Spleen (tissue), 11 donors: ENCODE data around the gene PPIL6. TPM values are rescaled to one million over a fixed set of nuclear protein-coding genes. Genes with fewer than 3 reads are reported as not detected.

ENCODE experiments used
- DNase-seq: peaks from one replicate; pipeline ENCODE4 v3.0.0-alpha.2; 2020
- H3K27ac ChIP-seq, 8 donors: fragments of 200-600 bp; sonication (generic) in 7 of 8; 1 replicate in 4 of 8; 2 replicates in 4 of 8; pipeline versions ENCODE4 v1.5.0 to v1.8.0; 2016 to 2021; ENCODE audit warnings: inconsistent platforms in 4 of 8, mild to moderate bottlenecking in 4 of 8, moderate library complexity in 1 of 8
- H3K27me3 ChIP-seq, 7 donors: fragments of 200-600 bp; sonication (generic) in 6 of 7; replicated peaks in 1 of 7; 1 replicate in 4 of 7; 2 replicates in 3 of 7; pipeline versions ENCODE4 v1.5.0 to v1.8.0; 2016 to 2021; ENCODE audit warnings: inconsistent platforms in 3 of 7, mild to moderate bottlenecking in 1 of 7
- H3K36me3 ChIP-seq, 6 donors: fragments of 200-600 bp; sonication (generic) in 5 of 6; 1 replicate in 4 of 6; 2 replicates in 2 of 6; pipeline versions ENCODE4 v1.5.0 to v1.8.0; 2016 to 2021; ENCODE audit warnings: inconsistent platforms in 2 of 6
- H3K4me1 ChIP-seq, 6 donors: fragments of 200-600 bp; sonication (generic) in 5 of 6; 1 replicate in 3 of 6; 2 replicates in 3 of 6; pipeline versions ENCODE4 v1.5.0 to v1.8.0; 2016 to 2021; ENCODE audit warnings: inconsistent platforms in 3 of 6
- H3K4me3 ChIP-seq, 8 donors: fragments of 200-600 bp; sonication (generic) in 7 of 8; 1 replicate in 4 of 8; 2 replicates in 4 of 8; pipeline versions ENCODE4 v1.5.0 to v1.8.0; 2016 to 2021; ENCODE audit warnings: inconsistent platforms in 4 of 8, mild to moderate bottlenecking in 4 of 8, moderate library complexity in 2 of 8
- H3K9me3 ChIP-seq, 8 donors: fragments of 200-600 bp; sonication (generic) in 7 of 8; 1 replicate in 4 of 8; 2 replicates in 4 of 8; pipeline versions ENCODE4 v1.5.0 to v1.8.0; 2016 to 2021; ENCODE audit warnings: inconsistent platforms in 4 of 8
- POLR2A ChIP-seq, 3 donors: fragments of 450-650 bp; IDR thresholded peaks; one replicate each; pipeline ENCODE4 v1.5.1; 2017; ENCODE audit warnings: antibody characterized with exemption in 3 of 3, mild to moderate bottlenecking in 1 of 3
- POLR2AphosphoS5 ChIP-seq, 3 donors: sonication (generic); formaldehyde crosslinking; IDR thresholded peaks; one replicate each; pipeline ENCODE4 v1.5.1; 2017; ENCODE audit warnings: antibody characterized with exemption in 3 of 3
- WGBS, 5 donors: extraction: QIAGEN DNeasy Blood & Tissue Kit in 3 of 5; methylation state at CpG; one replicate each; pipeline versions ENCODE4 v1.1.5 to v1.1.7; 2013 to 2018; 5-methylcytosine and 5-hydroxymethylcytosine counted together
- intact Hi-C: fragments of 100-400 bp; cut with DNase I; formaldehyde crosslinking; loops from one replicate; pipeline ENCODE4 v1.15.0; 2023; ENCODE audit warnings: low total_unique reads
- polyA plus RNA-seq, 3 donors: library from polyadenylated mRNA; stranded (reverse); fragments of 200-250 nt; gene quantifications; one replicate each; pipeline ENCODE4 v1.2.1, GENCODE V29; 2013
- total RNA-seq, 7 donors: library from RNA; depleted of rRNA in 3 of 7; stranded (reverse); fragments of >200 nt in 3 of 7; fragmentation: NEBNext Ultra II Directional in 4 of 7; extraction: Animal tissue kit (Norgen Biotek cat#: 25700) in 4 of 7; gene quantifications; one replicate each; pipeline versions ENCODE4 v1.1.0 to v1.2.1, GENCODE V29; 2016 to 2021
- TF ChIP-seq, protein P1 (sequence below), 11 experiments: fragments of 200-600 bp in 7 of 11; fragments of 450-650 bp in 4 of 11; sonication (generic) in 4 of 11; IDR thresholded peaks in 8 of 11; conservative IDR thresholded peaks in 3 of 11; 1 replicate in 7 of 11; 2 replicates in 4 of 11; pipeline versions ENCODE4 v1.4.0 to v1.8.0; 2016 to 2021; ENCODE audit warnings: antibody characterized with exemption in 11 of 11, inconsistent platforms in 4 of 11, mild to moderate bottlenecking in 1 of 11
- donor health status: healthy with polysubstance abuse.
- donor health status: DM: no; HTN: no; CAD: no; lungs with moderate emphysema.
- donor health status: DM: no; HTN: no; CAD: no.
- donor health status: Bipolar disorder and iron deficiency.
- donor health status: healthy.
- donor health status: DM: no; HTN: no; CAD: no.
- donor health status: DM: yes; HTN: yes; CAD: no.

PPIL6 gene
- total and polyA plus RNA-seq, 10 donors: 0.13 to 4.8 (median 0.78) TPM

DNA sequence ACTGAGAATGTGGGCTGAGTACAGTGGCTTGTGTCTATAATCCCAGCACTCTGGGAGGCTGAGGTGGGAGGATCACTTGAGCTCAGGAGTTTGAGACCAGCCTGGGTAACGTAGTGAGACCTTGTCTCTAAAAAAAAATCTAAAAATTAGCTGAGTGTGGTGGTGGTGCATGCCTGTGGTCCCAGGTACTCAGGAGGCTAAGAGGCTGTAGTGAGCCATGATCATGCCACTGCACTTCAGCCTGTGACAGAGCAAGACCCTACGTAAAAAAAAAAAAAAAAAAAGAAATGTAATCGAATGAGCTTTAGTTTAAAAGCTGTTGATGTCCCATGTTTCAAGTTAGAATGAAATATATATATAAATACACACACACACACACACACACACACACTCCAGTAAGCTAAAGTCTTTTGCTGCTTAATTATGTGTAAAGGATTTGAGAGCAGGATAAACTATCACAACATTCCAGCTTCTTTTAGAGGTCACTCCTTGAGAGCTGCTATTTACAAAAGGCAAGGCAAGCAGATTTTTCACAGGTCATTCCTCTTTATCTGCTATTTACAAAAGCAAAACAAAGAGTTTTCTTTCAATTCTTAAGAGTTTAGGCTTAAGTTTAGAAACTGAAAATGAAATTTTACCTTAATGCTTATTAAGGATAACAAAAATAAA lies 19.9 kb upstream of the PPIL6 start:
- Histone ChIP-seq H3K27me3 (no peaks in the 10 kb centered on the region), H3K27ac (peak overlapping the region in 6 of 8 donors; percentile 37 to 100 (median 94)), H3K4me1 (peaks cover 0 to 63% (median 43%) of the 10 kb centered on the region in 6 donors), H3K4me3 (no peak overlapping the region), H3K36me3 (peaks cover 0 to 47% (median 29%) of the 10 kb centered on the region in 6 donors), H3K9me3 (peaks cover 0 to 7% (median 2%) of the 10 kb centered on the region in 8 donors)
- intact Hi-C loops: no loop called here
- no peak for DNase-seq
- 78 to 91% (median 82%) methylated on average over 3 of the region's 3 CpGs for WGBS, 5 donors
- TF ChIP-seq, protein P1, sequence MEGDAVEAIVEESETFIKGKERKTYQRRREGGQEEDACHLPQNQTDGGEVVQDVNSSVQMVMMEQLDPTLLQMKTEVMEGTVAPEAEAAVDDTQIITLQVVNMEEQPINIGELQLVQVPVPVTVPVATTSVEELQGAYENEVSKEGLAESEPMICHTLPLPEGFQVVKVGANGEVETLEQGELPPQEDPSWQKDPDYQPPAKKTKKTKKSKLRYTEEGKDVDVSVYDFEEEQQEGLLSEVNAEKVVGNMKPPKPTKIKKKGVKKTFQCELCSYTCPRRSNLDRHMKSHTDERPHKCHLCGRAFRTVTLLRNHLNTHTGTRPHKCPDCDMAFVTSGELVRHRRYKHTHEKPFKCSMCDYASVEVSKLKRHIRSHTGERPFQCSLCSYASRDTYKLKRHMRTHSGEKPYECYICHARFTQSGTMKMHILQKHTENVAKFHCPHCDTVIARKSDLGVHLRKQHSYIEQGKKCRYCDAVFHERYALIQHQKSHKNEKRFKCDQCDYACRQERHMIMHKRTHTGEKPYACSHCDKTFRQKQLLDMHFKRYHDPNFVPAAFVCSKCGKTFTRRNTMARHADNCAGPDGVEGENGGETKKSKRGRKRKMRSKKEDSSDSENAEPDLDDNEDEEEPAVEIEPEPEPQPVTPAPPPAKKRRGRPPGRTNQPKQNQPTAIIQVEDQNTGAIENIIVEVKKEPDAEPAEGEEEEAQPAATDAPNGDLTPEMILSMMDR (IDR thresholded peaks at IDR 0.05 in 8 of 11, conservative IDR thresholded peaks at IDR 0.05 in 3 of 11): no peak
- no peak for TF ChIP-seq POLR2AphosphoS5 (IDR thresholded peaks at IDR 0.05)
- no peak for TF ChIP-seq POLR2A (IDR thresholded peaks at IDR 0.05)

GRCh38 chr6:109458774-109459531 lies 18.5 kb upstream of the PPIL6 start:
- H3K4me3 ChIP-seq: no peak overlapping the region
- intact Hi-C loops: no loop called here
- peaks cover 0 to 7% (median 2%) of the 10 kb centered on the region in 8 donors for H3K9me3 ChIP-seq
- no peaks in the 10 kb centered on the region for H3K27me3 ChIP-seq
- H3K27ac ChIP-seq: peak overlapping the region in 7 of 8 donors; percentile 29 to 100 (median 94)
- peaks cover 6 to 66% (median 52%) of the 10 kb centered on the region in 6 donors for H3K4me1 ChIP-seq
- peak in 1 of 3 donors; percentile 60 for TF ChIP-seq POLR2AphosphoS5 (IDR thresholded peaks at IDR 0.05)
- TF ChIP-seq POLR2A (IDR thresholded peaks at IDR 0.05): no peak
- WGBS, 5 donors: 24 to 43% (median 35%) methylated on average over 5 of the region's 5 CpGs
- DNase-seq: no peak
- peaks cover 0 to 34% (median 19%) of the 10 kb centered on the region in 6 donors for H3K36me3 ChIP-seq

DNA sequence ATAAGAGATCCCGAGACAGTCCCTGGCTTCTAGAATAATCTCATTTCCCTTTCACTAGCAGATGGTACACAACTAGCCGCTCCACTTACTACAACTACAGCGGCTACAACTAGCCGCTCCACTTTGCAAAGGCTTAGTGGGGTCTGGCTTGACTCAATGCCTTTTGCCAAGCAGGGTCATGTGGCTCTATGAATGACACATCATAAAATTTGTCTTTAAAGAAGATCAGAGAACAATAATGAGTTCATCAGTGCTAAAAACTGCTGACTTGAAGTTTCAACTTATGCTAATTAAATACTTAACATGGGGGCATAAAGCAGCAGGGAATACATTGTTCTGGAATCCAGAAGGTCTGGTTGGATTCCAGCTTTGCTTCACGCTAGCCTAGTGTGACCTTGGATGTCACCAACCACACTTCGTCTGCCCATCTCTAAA lies 17.2 kb upstream of the PPIL6 start:
- H3K36me3 ChIP-seq: peaks cover 0 to 34% (median 12%) of the 10 kb centered on the region in 6 donors
- DNase-seq: no peak
- H3K27me3 ChIP-seq: no peaks in the 10 kb centered on the region
- no peak overlapping the region for H3K4me3 ChIP-seq
- intact Hi-C loops: no loop called here
- H3K4me1 ChIP-seq: peaks cover 17 to 80% (median 65%) of the 10 kb centered on the region in 6 donors
- peaks cover 0 to 7% (median 2%) of the 10 kb centered on the region in 8 donors for H3K9me3 ChIP-seq
- 76 to 86% (median 84%) methylated on average over 6 of the region's 6 CpGs for WGBS, 5 donors
- peak overlapping the region in 6 of 8 donors; percentile 2 to 100 (median 94) for H3K27ac ChIP-seq
- no peak for TF ChIP-seq POLR2AphosphoS5 (IDR thresholded peaks at IDR 0.05)
- no peak for TF ChIP-seq POLR2A (IDR thresholded peaks at IDR 0.05)
- TF ChIP-seq, protein P1 (IDR thresholded peaks at IDR 0.05 in 8 of 11, conservative IDR thresholded peaks at IDR 0.05 in 3 of 11): no peak

DNA sequence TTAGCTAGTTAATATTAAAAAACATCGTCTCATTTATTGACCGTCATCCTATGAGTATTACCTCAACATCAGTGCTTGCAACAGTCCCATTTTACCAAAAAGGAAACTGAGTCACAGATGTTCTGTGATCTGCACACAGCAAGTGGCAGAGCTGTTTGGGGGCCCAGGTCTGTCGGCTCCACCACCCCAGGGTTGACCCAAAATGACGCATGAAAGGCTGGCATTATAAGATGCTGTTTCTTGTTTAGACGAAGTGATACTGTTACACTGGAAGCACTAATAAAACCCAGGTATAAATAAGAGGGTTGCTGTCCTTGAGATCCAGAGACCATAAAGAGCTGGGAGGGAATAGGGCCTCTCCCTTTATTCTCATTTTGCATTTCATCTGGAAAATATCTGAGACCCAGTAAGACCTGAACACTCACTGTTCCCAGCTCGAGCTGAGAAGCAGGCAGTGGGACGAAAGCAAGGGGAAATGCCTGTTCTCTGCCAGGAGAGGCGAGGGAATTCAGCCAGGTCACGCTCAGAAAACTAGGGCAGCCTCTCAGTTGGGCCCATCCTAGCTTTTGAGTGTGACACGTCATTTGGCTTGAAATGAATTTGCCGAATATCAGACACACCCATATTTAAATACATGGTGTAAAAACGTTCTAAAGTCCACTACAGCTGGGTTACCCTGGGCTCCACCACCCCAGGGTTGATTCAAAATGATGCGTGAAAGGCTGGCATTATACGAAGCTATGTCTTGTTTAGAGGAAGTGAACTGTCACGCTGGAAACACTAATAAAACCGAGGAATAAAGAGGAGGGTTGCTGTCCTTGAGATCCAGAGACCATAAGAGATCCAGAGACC lies 16.5 kb upstream of the PPIL6 start:
- peak overlapping the region in 7 of 8 donors; percentile 14 to 100 (median 95) for H3K27ac ChIP-seq
- peaks cover 17 to 86% (median 68%) of the 10 kb centered on the region in 6 donors for H3K4me1 ChIP-seq
- no peak for DNase-seq
- no peaks in the 10 kb centered on the region for H3K27me3 ChIP-seq
- intact Hi-C loops: no loop called here
- H3K9me3 ChIP-seq: peaks cover 0 to 7% (median 2%) of the 10 kb centered on the region in 8 donors
- 65 to 76% (median 70%) methylated on average over 16 of the region's 16 CpGs for WGBS, 5 donors
- peak overlapping the region in 6 of 8 donors; percentile 73 to 92 (median 76) for H3K4me3 ChIP-seq
- peaks cover 0 to 34% (median 9%) of the 10 kb centered on the region in 6 donors for H3K36me3 ChIP-seq
- TF ChIP-seq, protein P1 (IDR thresholded peaks at IDR 0.05 in 8 of 11, conservative IDR thresholded peaks at IDR 0.05 in 3 of 11): no peak
- TF ChIP-seq POLR2A (IDR thresholded peaks at IDR 0.05): no peak
- TF ChIP-seq POLR2AphosphoS5 (IDR thresholded peaks at IDR 0.05): no peak
